GM19467 (cell line): ENCODE results near the gene NOTCH2.
"Not testable (repeated sequence)": the region's sequence is repeated elsewhere in the genome, so short reads cannot be mapped to it uniquely, and the experiment has no call there.

Experiments
- ATAC-seq: cut with Tn5 transposase; IDR thresholded peaks from one replicate; pipeline ENCODE4 v1.9.1; 2021; ENCODE audit warnings: mild to moderate bottlenecking, moderate library complexity; ENCODE audit not compliant: unreplicated experiment

Gene NOTCH2

DNA sequence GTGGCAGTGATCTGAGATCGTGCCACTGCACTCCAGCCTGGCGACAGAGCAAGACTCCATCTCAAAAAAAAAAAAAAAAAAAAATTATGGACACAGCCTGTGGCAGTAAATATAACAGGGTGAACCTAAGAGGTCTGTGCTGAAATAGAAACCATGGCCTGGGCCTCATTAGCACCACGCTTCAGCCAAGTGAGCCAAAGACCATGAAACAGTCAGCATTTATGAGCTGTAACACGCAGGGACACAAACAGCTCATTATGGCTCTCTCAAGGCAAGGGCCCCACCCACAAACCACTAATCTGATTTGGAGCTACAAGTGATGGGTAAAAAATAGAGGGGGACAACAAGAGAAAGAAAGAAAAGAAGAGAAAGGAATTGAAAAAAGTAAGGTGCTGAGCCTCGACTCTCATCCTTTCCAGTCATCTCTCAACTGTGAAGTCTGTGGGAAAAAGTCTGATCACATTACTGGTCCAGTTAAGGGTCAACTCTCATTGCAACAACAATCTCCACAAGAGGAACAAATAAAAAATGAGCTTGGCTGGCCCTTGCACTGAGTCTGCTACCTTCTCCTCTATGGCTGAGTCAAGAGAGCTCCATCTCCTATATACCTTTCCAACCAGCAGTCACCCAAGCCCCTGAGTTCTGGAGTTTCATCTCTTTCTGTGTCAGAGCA lies 93.7 kb downstream of the NOTCH2 start:
- ATAC-seq = not testable (repeated sequence)

GRCh38 chr1:119975006-119975405 lies 94.5 kb downstream of the NOTCH2 start:
- no peak for ATAC-seq

GRCh38 chr1:119974013-119974412 lies 95.4 kb downstream of the NOTCH2 start:
- ATAC-seq = no peak

DNA sequence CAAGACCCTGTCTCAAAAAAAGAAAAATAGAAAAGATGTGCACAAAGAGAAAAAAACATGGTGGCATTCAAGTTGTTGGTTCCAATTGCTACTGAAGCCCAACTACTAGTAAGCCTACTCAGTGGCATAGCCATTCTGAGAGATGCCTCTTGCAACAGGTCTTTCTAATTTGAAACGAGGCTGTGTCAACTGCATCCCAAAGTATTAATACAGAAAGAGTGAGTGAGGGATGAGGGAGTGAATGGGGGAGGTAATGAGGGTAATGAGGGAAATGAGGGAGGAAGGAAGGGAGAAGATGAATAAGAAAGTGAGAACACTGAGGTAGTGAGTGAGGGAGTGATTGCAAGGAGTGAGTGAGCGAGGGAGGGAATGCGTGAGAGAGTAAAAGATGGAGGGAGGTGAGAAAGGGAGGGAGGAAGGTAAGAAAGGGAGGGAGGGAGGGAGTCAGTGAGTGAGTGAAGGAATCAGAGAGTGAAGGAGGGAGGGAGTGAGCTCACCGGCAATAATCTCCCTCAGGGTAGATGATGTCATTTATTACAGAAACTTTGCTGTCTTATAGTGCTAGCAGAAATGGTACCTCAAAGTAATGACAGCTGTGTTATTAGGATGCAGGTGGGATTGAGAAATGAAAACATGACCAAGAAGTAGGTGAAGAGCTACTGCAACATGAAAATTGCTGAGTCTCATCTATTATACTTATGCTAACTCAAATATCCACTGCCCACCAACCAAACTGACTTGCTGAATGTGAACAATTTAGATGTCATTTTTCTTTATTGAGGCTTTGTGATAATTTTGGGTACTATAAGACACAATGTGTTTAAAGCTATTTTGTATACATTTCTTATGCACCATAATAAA lies 97.5 kb downstream of the NOTCH2 start:
- no peak for ATAC-seq

GRCh38 chr1:119968601-119969000 lies 100.9 kb downstream of the NOTCH2 start:
- no peak for ATAC-seq

DNA sequence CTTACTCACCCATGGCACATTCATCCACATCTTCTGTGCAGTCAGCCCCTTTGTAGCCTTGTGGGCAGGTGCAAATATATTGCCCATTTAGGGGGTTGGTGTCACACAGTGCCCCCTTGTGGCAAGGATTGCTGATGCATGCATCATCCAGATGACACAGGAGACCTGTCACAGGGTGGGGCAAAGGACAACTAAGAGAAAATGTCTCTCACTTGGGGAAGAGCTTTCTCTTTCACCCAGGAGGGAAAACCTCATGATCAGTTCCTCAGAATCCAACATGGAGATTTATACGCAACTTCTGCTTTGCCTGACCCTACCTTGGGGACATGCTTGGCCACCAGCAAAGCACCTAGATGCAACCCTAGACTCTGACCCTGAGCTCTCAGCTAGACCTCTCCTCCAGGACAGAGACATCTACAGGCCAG lies 101.4 kb downstream of the NOTCH2 start:
- no peak for ATAC-seq

GRCh38 chr1:119966681-119967080 lies 102.8 kb downstream of the NOTCH2 start:
- no peak for ATAC-seq

DNA sequence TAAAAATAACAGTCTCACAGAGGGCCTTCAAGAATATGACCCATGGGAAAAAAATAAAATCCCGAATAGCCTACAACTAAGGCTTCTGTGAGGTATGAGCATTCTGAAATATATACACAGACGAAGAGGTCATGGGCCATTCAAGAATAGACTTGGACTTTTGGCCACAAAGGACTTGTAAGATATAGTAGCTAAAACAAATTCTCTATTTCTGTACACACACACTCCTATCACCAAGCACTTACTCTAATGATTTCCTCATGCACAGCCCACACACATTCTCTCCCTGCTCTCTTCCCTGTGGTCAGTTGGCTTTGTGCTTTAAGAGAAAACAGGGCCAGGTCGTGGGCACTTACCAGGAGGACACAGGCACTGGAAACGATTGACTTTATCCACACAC lies 103.4 kb downstream of the NOTCH2 start:
- ATAC-seq = no peak

- no peak for ATAC-seq
Observed at GRCh38 chr1:119964673-119965363, 104.6 kb downstream of the NOTCH2 start.

- no peak for ATAC-seq
Observed at GRCh38 chr1:119962296-119962968, 107.0 kb downstream of the NOTCH2 start.

- no peak for ATAC-seq
Observed at GRCh38 chr1:119960501-119960900, 109.0 kb downstream of the NOTCH2 start.

DNA sequence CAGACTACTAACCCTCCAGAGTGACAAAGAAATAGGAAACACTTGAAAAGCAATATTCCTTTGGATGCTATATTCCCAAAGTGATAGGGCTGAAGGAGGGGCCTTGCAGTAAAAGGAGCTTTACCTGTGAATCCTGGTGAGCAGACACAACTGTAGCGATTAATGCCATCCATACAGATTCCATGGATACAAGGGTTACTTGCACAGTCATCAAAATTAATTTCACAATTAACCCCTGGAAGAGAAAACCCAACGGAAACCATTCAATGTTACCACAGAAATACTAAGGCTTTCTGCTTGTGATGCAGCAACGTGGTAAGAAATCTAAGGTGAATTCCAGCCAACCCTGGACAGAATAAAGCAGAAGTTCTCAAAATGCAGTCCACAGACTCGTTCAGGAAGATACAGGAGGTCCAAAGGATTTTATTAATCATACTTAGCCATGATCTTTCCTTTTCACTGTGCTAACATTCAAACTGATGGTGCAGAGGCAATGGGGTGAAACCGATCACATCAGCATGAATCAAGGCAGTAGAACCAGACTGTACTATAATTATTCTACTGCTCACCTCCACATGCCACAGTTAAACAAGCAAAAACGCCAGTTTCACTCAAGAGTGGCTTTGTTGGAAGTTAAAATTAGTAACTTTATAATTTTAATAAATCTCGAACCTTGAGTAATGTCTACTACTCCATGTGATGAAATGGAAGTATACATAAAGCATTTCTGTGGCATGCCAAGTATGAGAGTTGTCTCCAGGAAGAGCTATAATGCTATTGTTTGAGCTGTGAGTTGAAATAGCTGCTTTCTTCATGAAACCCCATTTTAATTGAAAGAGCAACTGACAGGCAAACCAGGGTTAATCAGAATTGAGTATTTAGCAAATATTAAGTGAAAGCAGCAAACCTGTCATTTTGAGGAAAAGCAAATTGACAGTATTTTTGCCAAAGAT lies 109.9 kb downstream of the NOTCH2 start:
- ATAC-seq = no peak

- no peak for ATAC-seq
Observed at GRCh38 chr1:119958223-119958622, 111.2 kb downstream of the NOTCH2 start.

DNA sequence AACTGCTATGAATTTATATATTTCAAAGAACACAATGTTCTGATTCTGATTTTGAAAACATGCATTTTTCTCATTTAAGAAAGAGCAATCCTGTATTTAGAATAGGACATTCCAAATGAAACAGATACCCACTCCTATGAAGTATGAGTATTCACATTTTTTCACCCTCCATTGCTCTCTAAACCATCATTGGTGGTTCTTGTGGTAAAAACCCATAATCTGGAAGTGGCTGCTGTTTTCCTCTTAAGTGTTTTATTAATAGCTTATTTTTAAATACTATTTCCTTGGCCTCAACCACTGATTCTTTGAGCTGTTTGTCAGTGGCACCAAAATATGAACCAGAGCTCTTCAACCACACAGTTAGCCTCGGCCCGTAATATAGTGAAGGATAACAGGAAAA lies 113.2 kb downstream of the NOTCH2 start:
- ATAC-seq = no peak

- ATAC-seq = no peak
Observed at GRCh38 chr1:119954476-119955422, 114.7 kb downstream of the NOTCH2 start.

DNA sequence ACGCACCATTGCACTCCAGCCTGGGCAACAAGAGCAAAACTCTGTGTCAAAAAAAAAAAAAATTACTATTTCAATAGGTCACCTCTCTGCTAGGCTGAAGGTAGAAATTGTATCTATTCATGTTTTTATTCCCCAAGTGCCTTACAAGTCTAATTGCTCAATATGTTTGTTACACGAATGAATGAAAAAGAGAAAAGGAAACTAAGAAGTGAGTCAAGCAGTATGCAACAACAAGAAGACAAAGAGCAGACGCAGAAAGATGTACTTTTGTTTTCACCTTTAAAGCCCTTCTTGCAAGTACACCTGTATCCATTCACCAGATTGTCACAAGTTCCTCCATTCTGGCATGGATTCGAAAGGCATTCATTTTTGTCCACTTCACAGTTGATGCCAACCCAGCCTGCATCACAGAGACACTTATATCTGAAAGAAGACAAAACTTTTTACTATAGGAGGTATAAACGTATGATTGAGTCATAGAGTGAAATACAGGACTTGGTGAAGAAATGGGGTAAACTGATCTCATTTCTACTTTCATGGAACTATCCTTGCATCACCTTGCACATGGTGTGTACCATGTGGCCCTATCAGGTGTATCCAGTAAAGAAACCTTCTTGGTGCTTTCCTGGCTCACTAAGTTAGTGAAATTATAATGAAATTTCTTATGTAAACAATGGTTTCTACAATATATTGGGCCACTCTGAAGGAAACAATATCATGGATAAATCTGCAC lies 116.0 kb downstream of the NOTCH2 start:
- ATAC-seq = no peak

DNA sequence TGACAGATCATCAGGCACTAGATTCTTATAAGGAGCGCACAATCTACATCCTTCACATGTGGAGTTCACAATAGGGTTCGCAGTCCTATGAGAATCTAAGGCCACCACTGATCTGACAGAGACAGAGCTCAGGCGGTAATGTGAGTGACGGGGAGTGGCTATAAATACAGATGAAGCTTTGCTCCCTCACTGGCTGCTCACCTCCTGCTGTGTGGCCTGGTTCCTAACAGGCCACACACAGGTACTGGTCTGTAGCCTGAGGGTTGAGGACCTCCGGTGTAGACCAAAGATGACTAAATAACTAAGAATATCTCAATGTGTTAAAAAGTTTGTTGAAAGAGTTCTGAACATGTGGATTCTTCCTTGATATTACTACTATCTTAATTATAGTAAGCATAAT lies 117.0 kb downstream of the NOTCH2 start:
- no peak for ATAC-seq
